ENCODE measurements around the gene ERICH6.

GRCh38 chr3:150734795-150735119 is 31.0 kb upstream of the ERICH6 start:
- no peak for TF ChIP-seq CTCF (IDR thresholded peaks at IDR 0.05)
- no peak for TF ChIP-seq EP300 (IDR thresholded peaks at IDR 0.05)
- TF ChIP-seq POLR2AphosphoS5 (IDR thresholded peaks at IDR 0.05): no peak
- no peak for TF ChIP-seq POLR2A (IDR thresholded peaks at IDR 0.05)
